ENCODE data around the gene U2AF1L4.

- TF ChIP-seq CTCF (tag by site-specific recombination; IDR thresholded peaks at IDR 0.05) (no peak), ZNF19 (tag by site-specific recombination; IDR thresholded peaks at IDR 0.05; ENCODE audit: low read depth) (no peak), ZNF146 (tag by site-specific recombination; IDR thresholded peaks at IDR 0.05) (no peak), ZNF76 (tag by site-specific recombination; IDR thresholded peaks at IDR 0.05; ENCODE audit: borderline replicate concordance, low read depth) (no peak), YY1 (tag by site-specific recombination; IDR thresholded peaks at IDR 0.05) (no peak), SP2 (tag by site-specific recombination; IDR thresholded peaks at IDR 0.05) (no peak), KLF9 (tag by site-specific recombination; IDR thresholded peaks at IDR 0.05; ENCODE audit: low read depth) (no peak), ZNF24 (tag by site-specific recombination; IDR thresholded peaks at IDR 0.05) (no peak), ZNF114 (tag by site-specific recombination; IDR thresholded peaks at IDR 0.05) (no peak), ZBTB17 (tag by site-specific recombination; IDR thresholded peaks at IDR 0.05) (no peak), ZBTB7A (tag by site-specific recombination; IDR thresholded peaks at IDR 0.05; ENCODE audit: low read depth) (no peak), ZNF521 (tag by site-specific recombination; IDR thresholded peaks at IDR 0.05) (no peak), SALL2 (tag by site-specific recombination; IDR thresholded peaks at IDR 0.05; ENCODE audit: borderline replicate concordance) (no peak)
Observed at GRCh38 chr19:35703343-35703742, 41.9 kb downstream of the U2AF1L4 start.

Data from HEK293 (cell line).